HEK293 (cell line): Measurements from ENCODE around the gene FRY.

ENCODE experiments used
- CTCF ChIA-PET: fragments of 350-600 bp; formaldehyde crosslinking; extraction: SDS; loops from one replicate; lab custom pipeline; 2021; ENCODE audit warnings: antibody characterized with exemption; lab: Yijun Ruan, JAX
- POLR2A ChIA-PET: fragments of 300-600 bp; formaldehyde crosslinking; extraction: SDS; loops from one replicate; lab custom pipeline; 2020; ENCODE audit warnings: antibody characterized with exemption, inconsistent platforms; lab: Yijun Ruan, JAX
- H3K27ac ChIP-seq: fragments of 200-500 bp; sonication (Bioruptor generic); 2 replicates; pipeline ENCODE4 v1.5.1; 2014; ENCODE audit warnings: low read depth, low read length, control low read depth, inconsistent platforms; ENCODE audit errors: extremely low read depth
- H3K36me3 ChIP-seq, 2 experiments: fragments of 200-500 bp in 1 of 2; sonication (Bioruptor generic) in 1 of 2; 1 replicate in 1 of 2; 2 replicates in 1 of 2; pipeline ENCODE4 v1.5.1; 2014 to 2017; ENCODE audit warnings: inconsistent platforms in 2 of 2, low read length in 2 of 2; ENCODE audit not compliant: control insufficient read depth in 2 of 2, insufficient read depth in 1 of 2
- H3K4me1 ChIP-seq: fragments of 200-500 bp; sonication (Bioruptor generic); 2 replicates; pipeline ENCODE4 v1.5.1; 2014; ENCODE audit warnings: mild to moderate bottlenecking, low read length, inconsistent platforms; ENCODE audit not compliant: control insufficient read depth, insufficient read depth
- H3K4me3 ChIP-seq: 2 replicates; pipeline ENCODE4 v1.5.1; 2011; ENCODE audit warnings: low read depth, mild to moderate bottlenecking, control low read depth, low read length, moderate library complexity
- H3K9me3 ChIP-seq: fragments of 200-500 bp; sonication (Bioruptor generic); 2 replicates; pipeline ENCODE4 v1.5.1; 2014; ENCODE audit warnings: low read depth, low read length, inconsistent platforms; ENCODE audit not compliant: control insufficient read depth, insufficient read depth
- HOXC10 ChIP-seq: sonication (generic); formaldehyde crosslinking; IDR thresholded peaks from 2 replicates; pipeline ENCODE4 v1.8.1; 2023; ENCODE audit warnings: mild to moderate bottlenecking, missing genetic modification reagents
- KLF9 ChIP-seq: fragments of 450-650 bp; formaldehyde crosslinking; IDR thresholded peaks from 2 replicates; pipeline ENCODE4 v1.5.1; 2016; ENCODE audit warnings: missing biosample characterization, missing genetic modification characterization, low read depth
- MYNN ChIP-seq: fragments of 450-650 bp; formaldehyde crosslinking; IDR thresholded peaks from 2 replicates; pipeline ENCODE4 v1.5.1; 2016; ENCODE audit warnings: missing biosample characterization, missing genetic modification characterization, borderline replicate concordance
- ZBTB1 ChIP-seq: fragments of 450-650 bp; formaldehyde crosslinking; IDR thresholded peaks from 2 replicates; pipeline ENCODE4 v1.5.1; 2016; ENCODE audit warnings: missing biosample characterization, missing genetic modification characterization
- ZBTB11 ChIP-seq: fragments of 450-650 bp; formaldehyde crosslinking; conservative IDR thresholded peaks from 2 replicates; pipeline ENCODE4 v1.5.1; 2016; ENCODE audit warnings: low read depth, missing biosample characterization, missing genetic modification characterization
- ZBTB20 ChIP-seq: fragments of 450-650 bp; formaldehyde crosslinking; IDR thresholded peaks from 2 replicates; pipeline ENCODE4 v1.5.1; 2016; ENCODE audit warnings: missing biosample characterization, missing genetic modification characterization
- ZBTB26 ChIP-seq: fragments of 450-650 bp; formaldehyde crosslinking; optimal IDR thresholded peaks from 2 replicates; pipeline ENCODE3; 2016; ENCODE audit warnings: missing biosample characterization, mild to moderate bottlenecking, missing genetic modification characterization
- ZBTB44 ChIP-seq: fragments of 450-650 bp; IDR thresholded peaks from 2 replicates; pipeline ENCODE4 v1.5.1; 2018; ENCODE audit warnings: missing biosample characterization, mild to moderate bottlenecking, missing genetic modification characterization
- ZNF133 ChIP-seq: fragments of 450-650 bp; formaldehyde crosslinking; IDR thresholded peaks from 2 replicates; pipeline ENCODE4 v1.5.1; 2016; ENCODE audit warnings: missing biosample characterization, missing genetic modification characterization
- ZNF138 ChIP-seq: fragments of 450-650 bp; formaldehyde crosslinking; IDR thresholded peaks from 2 replicates; pipeline ENCODE4 v1.5.1; 2016; ENCODE audit warnings: missing biosample characterization, missing genetic modification characterization, borderline replicate concordance
- ZNF16 ChIP-seq: fragments of 450-650 bp; formaldehyde crosslinking; IDR thresholded peaks from 2 replicates; pipeline ENCODE4 v1.5.1; 2016; ENCODE audit warnings: low read depth, missing biosample characterization, missing genetic modification characterization
- ZNF211 ChIP-seq: fragments of 450-650 bp; formaldehyde crosslinking; IDR thresholded peaks from 2 replicates; pipeline ENCODE4 v1.5.1; 2016; ENCODE audit warnings: low read depth, missing biosample characterization, missing genetic modification characterization
- ZNF248 ChIP-seq: fragments of 450-650 bp; formaldehyde crosslinking; IDR thresholded peaks from 2 replicates; pipeline ENCODE4 v1.5.1; 2017; ENCODE audit warnings: missing biosample characterization, missing genetic modification characterization
- ZNF266 ChIP-seq: fragments of 450-650 bp; formaldehyde crosslinking; IDR thresholded peaks from 2 replicates; pipeline ENCODE4 v1.5.1; 2016; ENCODE audit warnings: missing biosample characterization, missing genetic modification characterization, low read depth
- ZNF341 ChIP-seq: fragments of 450-650 bp; formaldehyde crosslinking; IDR thresholded peaks from 2 replicates; pipeline ENCODE4; 2016; ENCODE audit warnings: low read depth, missing biosample characterization, missing genetic modification characterization
- ZNF366 ChIP-seq: fragments of 450-650 bp; formaldehyde crosslinking; conservative IDR thresholded peaks from 2 replicates; pipeline ENCODE4 v1.5.1; 2016; ENCODE audit warnings: missing biosample characterization, missing genetic modification characterization
- ZNF423 ChIP-seq: fragments of 450-650 bp; formaldehyde crosslinking; IDR thresholded peaks from 2 replicates; pipeline ENCODE4 v1.5.1; 2016; ENCODE audit warnings: missing biosample characterization, missing genetic modification characterization
- ZNF426 ChIP-seq: fragments of 450-650 bp; formaldehyde crosslinking; IDR thresholded peaks from 2 replicates; pipeline ENCODE4 v1.5.1; 2017; ENCODE audit warnings: missing biosample characterization, missing genetic modification characterization, mild to moderate bottlenecking, inconsistent platforms, moderate library complexity
- ZNF501 ChIP-seq: fragments of 450-650 bp; formaldehyde crosslinking; IDR thresholded peaks from 2 replicates; pipeline ENCODE4 v1.5.1; 2016; ENCODE audit warnings: missing biosample characterization, missing genetic modification characterization
- ZNF549 ChIP-seq: fragments of 450-650 bp; IDR thresholded peaks from 2 replicates; pipeline ENCODE4 v1.5.1; 2018; ENCODE audit warnings: missing biosample characterization, missing genetic modification characterization, mild to moderate bottlenecking, inconsistent platforms, moderate library complexity
- ZNF692 ChIP-seq: fragments of 450-650 bp; formaldehyde crosslinking; IDR thresholded peaks from 2 replicates; pipeline ENCODE4 v1.5.1; 2016; ENCODE audit warnings: missing biosample characterization, missing genetic modification characterization
- ZNF76 ChIP-seq: fragments of 450-650 bp; formaldehyde crosslinking; IDR thresholded peaks from 2 replicates; pipeline ENCODE4; 2016; ENCODE audit warnings: low read depth, missing biosample characterization, missing genetic modification characterization, borderline replicate concordance
- ZSCAN18 ChIP-seq: fragments of 450-650 bp; formaldehyde crosslinking; IDR thresholded peaks from 2 replicates; pipeline ENCODE4 v1.5.1; 2016; ENCODE audit warnings: missing biosample characterization, missing genetic modification characterization
- ZSCAN30 ChIP-seq: fragments of 450-650 bp; IDR thresholded peaks from 2 replicates; pipeline ENCODE4 v1.5.1; 2018; ENCODE audit warnings: missing biosample characterization, mild to moderate bottlenecking, missing genetic modification characterization, moderate library complexity

Gene FRY

GRCh38 chr13:32170841-32171240, 139.3 kb downstream of the FRY start:
- POLR2A ChIA-PET: no interaction called here
- Histone ChIP-seq H3K9me3 (no peaks in the 10 kb centered on the region), H3K27ac (no peak overlapping the region), H3K4me1 (no peaks in the 10 kb centered on the region), H3K4me3 (no peak overlapping the region), H3K36me3 (no peaks in the 10 kb centered on the region)
- CTCF ChIA-PET: interaction anchor here (0.6 to 1.0 kb wide), 2 partner anchors 261 to 605 kb away, joined by 3 read pairs; no protein-coding TSS in a partner anchor
- TF ChIP-seq MYNN (tag by site-specific recombination): no peak

- H3K4me3 ChIP-seq: no peak overlapping the region
- no peaks in the 10 kb centered on the region for H3K4me1 ChIP-seq
- ChIA-PET POLR2A (no interaction called here), CTCF (interaction anchor here (1.5 kb wide), 1 partner anchor 9 kb away, joined by 6 read pairs; no protein-coding TSS in a partner anchor)
- no peaks in the 10 kb centered on the region for H3K36me3 ChIP-seq
- no peak overlapping the region for H3K27ac ChIP-seq
- H3K9me3 ChIP-seq: no peaks in the 10 kb centered on the region
- TF ChIP-seq ZNF248 (tag by site-specific recombination) (no peak), ZNF501 (tag by site-specific recombination) (no peak), ZSCAN30 (tag by site-specific recombination) (no peak), ZNF341 (tag by site-specific recombination) (no peak), ZNF549 (tag by site-specific recombination) (no peak), ZNF692 (no peak), ZBTB26 (tag by site-specific recombination) (no peak), ZSCAN18 (tag by site-specific recombination) (no peak), ZNF76 (tag by site-specific recombination) (no peak), ZNF266 (tag by site-specific recombination) (no peak), ZBTB20 (tag by site-specific recombination) (no peak), ZNF138 (tag by site-specific recombination) (no peak)
These were observed 142.3 kb downstream of the FRY start for GRCh38 chr13:32173881-32174280.

GRCh38 chr13:32174366-32174765, 142.8 kb downstream of the FRY start:
- Histone ChIP-seq H3K36me3 (no peaks in the 10 kb centered on the region), H3K9me3 (no peaks in the 10 kb centered on the region), H3K4me3 (no peak overlapping the region), H3K27ac (no peak overlapping the region), H3K4me1 (no peaks in the 10 kb centered on the region)
- CTCF ChIA-PET: interaction anchor here (1.5 kb wide), 1 partner anchor 9 kb away, joined by 6 read pairs; no protein-coding TSS in a partner anchor
- POLR2A ChIA-PET: no interaction called here
- no peak for TF ChIP-seq ZBTB1
- TF ChIP-seq ZNF366: no peak
- no peak for TF ChIP-seq HOXC10 (CRISPR knock-in tag)
- no peak for TF ChIP-seq ZBTB44 (tag by site-specific recombination)
- no peak for TF ChIP-seq ZNF426
- TF ChIP-seq ZNF133: no peak
- no peak for TF ChIP-seq ZNF423 (tag by site-specific recombination)
- TF ChIP-seq ZBTB11 (tag by site-specific recombination): no peak
- TF ChIP-seq ZNF211 (tag by site-specific recombination): no peak
- no peak for TF ChIP-seq KLF9 (tag by site-specific recombination)
- no peak for TF ChIP-seq ZNF16 (tag by site-specific recombination)
